GM12891 (cell line): Measurements from ENCODE around the gene PLA2G4F.

ENCODE experiments used
- DNase-seq: peaks from one replicate; pipeline ENCODE4 v3.0.0; 2011; ENCODE audit warnings: low spot score; ENCODE audit not compliant: insufficient read length
- FAIRE-seq: peaks from 2 replicates; lab custom pipeline; 2011; peaks lifted over from hg19 to GRCh38; lab: Jason Lieb, UNC
- PAX5 ChIP-seq: IDR thresholded peaks from 2 replicates; pipeline ENCODE4 v1.6.1; 2011; ENCODE audit warnings: low read length, moderate library complexity, mild to moderate bottlenecking; ENCODE audit not compliant: insufficient read depth, severe bottlenecking
- POLR2A ChIP-seq: IDR thresholded peaks from 2 replicates; pipeline ENCODE4 v1.6.1; 2011; ENCODE audit warnings: low read depth, low read length, control low read depth
- POLR2AphosphoS5 ChIP-seq: IDR thresholded peaks from 2 replicates; pipeline ENCODE4 v1.6.1; 2011; ENCODE audit warnings: low read depth, low read length, control low read depth
- POU2F2 ChIP-seq: IDR thresholded peaks from 2 replicates; pipeline ENCODE4 v1.6.1; 2011; ENCODE audit warnings: low read depth, mild to moderate bottlenecking, control low read depth, low read length, moderate library complexity
- SPI1 ChIP-seq: IDR thresholded peaks from 2 replicates; pipeline ENCODE4 v1.6.1; 2011; ENCODE audit warnings: low read depth, low read length, control low read depth
- TAF1 ChIP-seq: IDR thresholded peaks from 2 replicates; pipeline ENCODE4 v1.6.1; 2011; ENCODE audit warnings: low read depth, low read length, control low read depth

PLA2G4F gene

GRCh38 chr15:42090781-42091180, 65.7 kb downstream of the PLA2G4F start:
- FAIRE-seq (no peak), DNase-seq (no peak)
- TF ChIP-seq TAF1 (no peak), POLR2A (no peak), PAX5 (no peak), SPI1 (no peak), POLR2AphosphoS5 (no peak), POU2F2 (no peak)

GRCh38 chr15:42090370-42090769, 66.1 kb downstream of the PLA2G4F start:
- no peak for FAIRE-seq
- TF ChIP-seq POLR2A, result no peak
- TF ChIP-seq SPI1, result no peak
- TF ChIP-seq PAX5, result no peak
- no peak for TF ChIP-seq TAF1
- TF ChIP-seq POU2F2, result no peak
- TF ChIP-seq POLR2AphosphoS5, result no peak
- DNase-seq, result no peak

- no peak for TF ChIP-seq TAF1
- TF ChIP-seq POLR2A, result no peak
- TF ChIP-seq POLR2AphosphoS5, result no peak
- TF ChIP-seq POU2F2, result no peak
- FAIRE-seq, result no peak
- DNase-seq, result no peak
These were observed 66.5 kb downstream of the PLA2G4F start for GRCh38 chr15:42089942-42090341.
